H9 (cell line): ENCODE measurements around the gene EVL. TPM values are rescaled to one million over a fixed set of nuclear protein-coding genes. Genes with fewer than 3 reads are reported as not detected.

Source experiments
- DNase-seq: peaks from one replicate; pipeline ENCODE4 v3.0.0-alpha.2; 2017
- H2AFZ ChIP-seq: one replicate; pipeline ENCODE4 v1.6.1; 2013; ENCODE audit warnings: mild to moderate bottlenecking, low read length, control low read depth, moderate library complexity
- H2AK5ac ChIP-seq: 2 replicates; pipeline ENCODE4 v1.6.1; 2013; ENCODE audit warnings: low read length, control low read depth, mixed read lengths; ENCODE audit not compliant: insufficient read length
- H2BK120ac ChIP-seq: one replicate; pipeline ENCODE4 v1.6.1; 2013; ENCODE audit warnings: low read depth, mild to moderate bottlenecking, low read length, control low read depth, inconsistent platforms; ENCODE audit not compliant: poor library complexity, severe bottlenecking
- H2BK12ac ChIP-seq: 2 replicates; pipeline ENCODE4 v1.6.1; 2013; ENCODE audit warnings: low read length, control low read depth, mixed read lengths, low read depth; ENCODE audit not compliant: insufficient read length
- H2BK15ac ChIP-seq: 2 replicates; pipeline ENCODE4 v1.6.1; 2013; ENCODE audit warnings: low read depth, low read length, control low read depth
- H2BK20ac ChIP-seq: one replicate; pipeline ENCODE4 v1.6.1; 2013; ENCODE audit warnings: low read depth, mild to moderate bottlenecking, low read length, control low read depth, inconsistent platforms; ENCODE audit not compliant: poor library complexity, severe bottlenecking
- H2BK5ac ChIP-seq: 2 replicates; pipeline ENCODE4 v1.6.1; 2013; ENCODE audit warnings: low read length, control low read depth, mixed read lengths; ENCODE audit not compliant: insufficient read length
- H3K14ac ChIP-seq: 2 replicates; pipeline ENCODE4 v1.6.1; 2013; ENCODE audit warnings: low read length, control low read depth; ENCODE audit not compliant: insufficient read depth
- H3K18ac ChIP-seq: 2 replicates; pipeline ENCODE4 v1.6.1; 2013; ENCODE audit warnings: low read depth, mild to moderate bottlenecking, mixed read lengths, low read length, control low read depth; ENCODE audit not compliant: insufficient read length
- H3K23ac ChIP-seq: 2 replicates; pipeline ENCODE4 v1.6.1; 2013; ENCODE audit warnings: low read length, control low read depth, mixed read lengths, low read depth; ENCODE audit not compliant: insufficient read length
- H3K23me2 ChIP-seq: 2 replicates; pipeline ENCODE4 v1.6.1; 2013; ENCODE audit warnings: low read depth, mild to moderate bottlenecking, mixed read lengths, low read length, control low read depth; ENCODE audit not compliant: insufficient read length, poor library complexity, severe bottlenecking
- H3K27ac ChIP-seq: 2 replicates; pipeline ENCODE4 v1.5.1; 2013; ENCODE audit warnings: low read length, control low read depth, mixed read lengths, low read depth; ENCODE audit not compliant: insufficient read length
- H3K27me3 ChIP-seq: 2 replicates; pipeline ENCODE4 v1.6.1; 2013; ENCODE audit warnings: low read length, control low read depth, inconsistent platforms; ENCODE audit not compliant: insufficient read depth
- H3K4ac ChIP-seq: 2 replicates; pipeline ENCODE4 v1.6.1; 2013; ENCODE audit warnings: low read depth, mild to moderate bottlenecking, control low read depth, inconsistent platforms, low read length, moderate library complexity
- H3K4me1 ChIP-seq: 2 replicates; pipeline ENCODE4 v1.6.1; 2013; ENCODE audit warnings: low read length, control low read depth, inconsistent platforms; ENCODE audit not compliant: insufficient read depth
- H3K4me2 ChIP-seq: 2 replicates; pipeline ENCODE4 v1.6.1; 2013; ENCODE audit warnings: low read length, control low read depth, mixed read lengths; ENCODE audit not compliant: insufficient read length, insufficient read depth
- H3K56ac ChIP-seq: 2 replicates; pipeline ENCODE4 v1.6.1; 2013; ENCODE audit warnings: low read depth, mild to moderate bottlenecking, mixed read lengths, low read length, control low read depth; ENCODE audit not compliant: insufficient read length
- H3K79me1 ChIP-seq: 2 replicates; pipeline ENCODE4 v1.6.1; 2013; ENCODE audit warnings: low read depth, mild to moderate bottlenecking, moderate library complexity, low read length, control low read depth, inconsistent platforms; ENCODE audit not compliant: insufficient read depth, poor library complexity, severe bottlenecking
- H3K79me2 ChIP-seq: 2 replicates; pipeline ENCODE4 v1.6.1; 2013; ENCODE audit warnings: low read length, control low read depth, inconsistent platforms; ENCODE audit not compliant: insufficient read depth
- H3K9ac ChIP-seq: 2 replicates; pipeline ENCODE4 v1.6.1; 2013; ENCODE audit warnings: low read length, control low read depth, mixed read lengths; ENCODE audit not compliant: insufficient read length; ENCODE audit errors: extremely low read depth
- H3K9me3 ChIP-seq: one replicate; pipeline ENCODE4 v1.6.1; 2013; ENCODE audit warnings: low read depth, low read length, inconsistent platforms; ENCODE audit not compliant: control insufficient read depth
- H3T11ph ChIP-seq: one replicate; pipeline ENCODE4 v1.6.1; 2013; ENCODE audit warnings: mild to moderate bottlenecking, low read length, control low read depth, inconsistent platforms
- H4K20me1 ChIP-seq: one replicate; pipeline ENCODE4 v1.6.1; 2013; ENCODE audit not compliant: control insufficient read depth, insufficient read length, insufficient read depth
- H4K5ac ChIP-seq: 2 replicates; pipeline ENCODE4 v1.6.1; 2013; ENCODE audit warnings: low read depth, mild to moderate bottlenecking, mixed read lengths, low read length, control low read depth; ENCODE audit not compliant: insufficient read length
- H4K8ac ChIP-seq: replicated peaks from 2 replicates; pipeline ENCODE4 v1.6.1; 2013; ENCODE audit warnings: low read length, control low read depth, mixed read lengths, low read depth; ENCODE audit not compliant: insufficient read length
- H4K91ac ChIP-seq: 2 replicates; pipeline ENCODE4 v1.6.1; 2013; ENCODE audit warnings: low read depth, mild to moderate bottlenecking, moderate library complexity, mixed read lengths, low read length, control low read depth; ENCODE audit not compliant: insufficient read length
- H3K27ac Mint-ChIP-seq, 3 experiments: 2 replicates in 2 of 3; 3 replicates in 1 of 3; pipeline ENCODE4 v1.8.0; 2020 to 2021; ENCODE audit warnings: mixed read lengths in 3 of 3, mild to moderate bottlenecking in 1 of 3, moderate library complexity in 1 of 3
- H3K27me3 Mint-ChIP-seq: 2 replicates; pipeline ENCODE4 v1.8.0; 2021; ENCODE audit warnings: low read depth, mild to moderate bottlenecking, moderate library complexity, mixed read lengths
- H3K36me3 Mint-ChIP-seq, 3 experiments: 2 replicates in 2 of 3; 3 replicates in 1 of 3; pipeline ENCODE4 v1.8.0; 2020 to 2021; ENCODE audit warnings: low read depth in 3 of 3, mixed read lengths in 3 of 3; ENCODE audit not compliant: insufficient read depth in 1 of 3
- H3K4me1 Mint-ChIP-seq, 2 experiments: 2 replicates each; pipeline ENCODE4 v1.8.0; 2020; ENCODE audit warnings: mixed read lengths in 2 of 2
- H3K4me3 Mint-ChIP-seq, 2 experiments: 2 replicates in 1 of 2; 3 replicates in 1 of 2; pipeline ENCODE4 v1.8.0; 2020 to 2021; ENCODE audit warnings: mild to moderate bottlenecking in 2 of 2, mixed read lengths in 2 of 2, moderate library complexity in 1 of 2
- H3K9me3 Mint-ChIP-seq, 2 experiments: 2 replicates in 1 of 2; 3 replicates in 1 of 2; pipeline ENCODE4 v1.8.0; 2020; ENCODE audit warnings: mild to moderate bottlenecking in 2 of 2, mixed read lengths in 2 of 2, moderate library complexity in 1 of 2
- CTCF ChIP-seq: fragments of 200-600 bp; sonication (generic); conservative IDR thresholded peaks from 3 replicates; pipeline ENCODE4 v1.8.0; 2021; ENCODE audit warnings: antibody characterized with exemption, mild to moderate bottlenecking
- WGBS: extraction: QIAGEN DNeasy Blood & Tissue Kit; methylation state at CpG from one replicate; pipeline ENCODE4 v1.1.7; 2013; ENCODE audit warnings: missing lambda C conversion rate, low lambda C conversion rate, mixed read lengths; ENCODE audit not compliant: insufficient read length; ENCODE audit errors: extremely low coverage; 5-methylcytosine and 5-hydroxymethylcytosine counted together
- total RNA-seq: library from RNA; stranded (reverse); gene quantifications from 2 replicates; pipeline ENCODE4 v1.2.1, GENCODE V29; 2021

The EVL gene
- total RNA-seq, 1 experiment from 2014 or later = 53.2 TPM

DNA sequence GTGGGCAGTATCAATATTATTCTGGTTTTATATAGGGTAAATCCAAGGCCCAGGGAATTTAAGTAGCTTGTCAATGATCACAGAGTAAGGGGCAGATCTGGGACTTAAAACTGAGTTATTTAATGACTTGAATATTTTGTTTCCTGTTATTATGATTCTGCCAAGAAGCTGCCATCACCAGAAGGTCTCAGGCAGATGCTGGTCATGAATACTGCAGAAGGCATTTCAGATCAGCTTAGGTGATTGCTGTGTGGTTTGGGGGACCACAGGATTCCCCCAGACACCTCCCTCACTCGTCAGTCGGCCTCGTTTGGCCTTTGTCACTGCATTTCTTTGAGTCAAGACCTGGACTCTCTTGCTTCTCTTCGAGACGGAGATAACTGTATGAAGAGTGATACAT lies 47.7 kb upstream of the EVL start:
- WGBS = no CpG with 5 or more reads among the region's 5 CpGs
- H2BK20ac ChIP-seq = no peak overlapping the region
- H3K4ac ChIP-seq = no peak overlapping the region
- no peak overlapping the region for H3K9ac ChIP-seq
- no peak overlapping the region for H3K23ac ChIP-seq
- no peak overlapping the region for H2BK120ac ChIP-seq
- no peak for DNase-seq
- H3K18ac ChIP-seq = no peak overlapping the region
- H2BK15ac ChIP-seq = no peak overlapping the region
- H2BK12ac ChIP-seq = no peak overlapping the region
- no peak overlapping the region for H3K27ac ChIP-seq
- H3K27me3 Mint-ChIP-seq = no peaks in the 10 kb centered on the region
- peaks cover 0 to 2% (median 0%) of the 10 kb centered on the region in 3 experiments; a peak in 1 of 7 replicates for H3K36me3 Mint-ChIP-seq
- no peak overlapping the region for H3K56ac ChIP-seq
- H3K27me3 ChIP-seq = no peaks in the 10 kb centered on the region
- H3K4me1 ChIP-seq = no peaks in the 10 kb centered on the region
- H4K20me1 ChIP-seq = no peaks in the 10 kb centered on the region
- no peaks in the 10 kb centered on the region for H3K9me3 Mint-ChIP-seq
- H4K8ac ChIP-seq = no peak overlapping the region
- no peak overlapping the region for H2AFZ ChIP-seq
- H3K79me1 ChIP-seq = peaks cover 7% of the 10 kb centered on the region
- H2BK5ac ChIP-seq = no peak overlapping the region
- TF ChIP-seq CTCF = no peak
- H4K5ac ChIP-seq = no peak overlapping the region
- no peaks in the 10 kb centered on the region; the same call in 1 of the 2 replicates for H3K79me2 ChIP-seq
- H2AK5ac ChIP-seq = no peak overlapping the region
- no peak overlapping the region for H3K27ac Mint-ChIP-seq
- H3K9me3 ChIP-seq = no peaks in the 10 kb centered on the region
- peaks cover 19 to 21% of the 10 kb centered on the region in 2 experiments for H3K4me1 Mint-ChIP-seq
- H3K4me2 ChIP-seq = no peak overlapping the region
- no peak overlapping the region for H3K14ac ChIP-seq
- H3K23me2 ChIP-seq = no peaks in the 10 kb centered on the region
- H4K91ac ChIP-seq = no peak overlapping the region
- no peak overlapping the region for H3K4me3 Mint-ChIP-seq
- H3T11ph ChIP-seq = no peak overlapping the region
